ENCODE data around the gene INPP5A. TPM values are rescaled to one million over a fixed set of nuclear protein-coding genes. Genes with fewer than 3 reads are reported as not detected.
A peak's percentile ranks its signal among the peaks of the same experiment; 100 is the strongest.

INPP5A gene
- total RNA-seq, 4 donors from 2014 or later, result 16.9 to 58.2 (median 29.5) TPM

DNA sequence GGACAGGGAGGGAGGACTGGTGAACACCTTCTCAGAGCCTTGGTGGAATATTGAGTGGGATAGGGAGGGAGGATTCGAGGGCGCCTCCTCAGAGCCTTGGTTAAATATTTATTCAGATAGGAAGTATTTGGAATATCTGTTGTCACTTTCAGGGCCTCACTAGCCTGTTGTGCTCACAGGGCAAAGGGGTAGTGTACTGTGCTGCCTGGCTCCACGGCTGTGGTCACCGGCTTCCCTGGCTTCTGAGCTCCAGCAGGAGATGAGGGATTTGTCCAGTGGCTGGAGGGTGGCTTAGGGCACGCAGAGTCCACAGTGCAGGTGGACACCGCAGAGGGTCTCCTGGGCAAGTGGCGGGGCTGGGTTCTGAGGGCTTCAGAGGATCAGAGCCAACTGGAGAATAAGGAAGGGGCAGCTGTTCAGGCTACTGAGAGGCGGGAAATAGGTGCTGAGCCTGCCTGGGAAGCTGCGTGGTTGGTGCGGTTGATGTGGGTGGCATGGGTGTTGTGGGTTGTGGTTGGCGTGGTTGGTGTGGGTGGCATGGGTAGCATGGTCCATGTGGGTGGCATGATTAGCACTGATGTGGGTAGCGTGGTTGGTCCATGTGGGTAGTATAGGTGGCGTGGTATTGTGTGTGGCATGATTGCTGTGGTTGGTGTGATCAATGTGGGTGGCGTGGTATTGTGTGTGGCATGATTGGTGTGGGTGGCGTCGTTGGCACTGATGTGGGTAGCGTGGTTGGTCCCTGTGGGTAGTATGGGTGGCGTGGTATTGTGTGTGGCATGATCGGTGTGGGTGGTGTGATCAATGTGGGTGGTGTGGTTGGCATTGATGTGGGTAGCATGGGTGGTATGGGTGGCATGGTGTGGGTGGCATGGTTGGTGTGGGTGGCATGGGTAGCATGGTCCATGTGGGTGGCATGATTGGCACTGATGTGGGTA is 16.7 kb downstream of the INPP5A start:
- no peaks in the 10 kb centered on the region for H3K27me3 ChIP-seq
- DNase-seq, result no peak
- H3K36me3 ChIP-seq, result no peaks in the 10 kb centered on the region
- no peak for TF ChIP-seq POLR2A (IDR thresholded peaks at IDR 0.05)
- TF ChIP-seq, protein P1, sequence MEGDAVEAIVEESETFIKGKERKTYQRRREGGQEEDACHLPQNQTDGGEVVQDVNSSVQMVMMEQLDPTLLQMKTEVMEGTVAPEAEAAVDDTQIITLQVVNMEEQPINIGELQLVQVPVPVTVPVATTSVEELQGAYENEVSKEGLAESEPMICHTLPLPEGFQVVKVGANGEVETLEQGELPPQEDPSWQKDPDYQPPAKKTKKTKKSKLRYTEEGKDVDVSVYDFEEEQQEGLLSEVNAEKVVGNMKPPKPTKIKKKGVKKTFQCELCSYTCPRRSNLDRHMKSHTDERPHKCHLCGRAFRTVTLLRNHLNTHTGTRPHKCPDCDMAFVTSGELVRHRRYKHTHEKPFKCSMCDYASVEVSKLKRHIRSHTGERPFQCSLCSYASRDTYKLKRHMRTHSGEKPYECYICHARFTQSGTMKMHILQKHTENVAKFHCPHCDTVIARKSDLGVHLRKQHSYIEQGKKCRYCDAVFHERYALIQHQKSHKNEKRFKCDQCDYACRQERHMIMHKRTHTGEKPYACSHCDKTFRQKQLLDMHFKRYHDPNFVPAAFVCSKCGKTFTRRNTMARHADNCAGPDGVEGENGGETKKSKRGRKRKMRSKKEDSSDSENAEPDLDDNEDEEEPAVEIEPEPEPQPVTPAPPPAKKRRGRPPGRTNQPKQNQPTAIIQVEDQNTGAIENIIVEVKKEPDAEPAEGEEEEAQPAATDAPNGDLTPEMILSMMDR (IDR thresholded peaks at IDR 0.05), result no peak
- no peaks in the 10 kb centered on the region for H3K9me3 ChIP-seq
- intact Hi-C loops (cut with DNase I), result no loop called here
- H3K27ac ChIP-seq, result no peak overlapping the region
- no peak overlapping the region for H3K4me3 ChIP-seq
- H3K4me1 ChIP-seq, result peaks cover 4 to 65% (median 5%) of the 10 kb centered on the region in 3 donors
- 88 to 89% methylated on average over 16 to 18 of the region's 19 CpGs for WGBS, 2 donors

DNA sequence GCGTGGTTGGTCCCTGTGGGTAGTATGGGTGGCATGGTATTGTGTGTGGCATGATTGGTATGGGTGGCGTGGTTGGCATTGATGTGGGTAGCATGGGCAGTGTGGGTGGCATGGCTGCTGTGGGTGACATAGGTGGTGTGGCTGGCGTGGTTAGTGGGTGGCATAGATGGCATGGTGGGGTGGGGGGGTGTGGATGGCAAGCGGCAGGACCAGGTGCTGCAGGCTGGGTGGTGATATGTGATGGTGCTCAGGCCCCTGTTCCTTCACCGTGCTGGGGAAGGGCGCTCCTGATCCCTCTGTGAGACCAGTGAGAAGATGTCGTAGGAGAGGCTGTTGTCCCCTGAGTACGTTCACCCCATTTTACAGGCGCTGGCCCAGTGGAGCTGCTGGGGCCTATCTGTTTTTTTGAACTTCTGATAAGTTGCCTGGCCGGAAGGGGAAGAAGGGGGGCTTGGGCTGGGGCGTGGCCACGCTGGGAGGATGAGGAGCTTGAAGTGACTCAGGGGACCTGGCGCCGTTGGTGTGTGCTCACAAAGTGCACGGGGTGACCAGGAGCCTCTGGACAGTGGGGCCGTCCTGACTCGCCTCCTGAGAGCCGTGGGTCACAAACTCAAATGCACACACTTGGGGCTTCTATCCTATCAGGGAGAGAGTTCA is 17.5 kb downstream of the INPP5A start:
- TF ChIP-seq, protein P1 (IDR thresholded peaks at IDR 0.05), result no peak
- TF ChIP-seq POLR2A (IDR thresholded peaks at IDR 0.05), result no peak
- peak overlapping the region in 1 of 4 donors; percentile 3 for H3K27ac ChIP-seq
- no peaks in the 10 kb centered on the region for H3K36me3 ChIP-seq
- peak; percentile 33 for DNase-seq
- H3K27me3 ChIP-seq, result no peaks in the 10 kb centered on the region
- H3K9me3 ChIP-seq, result no peaks in the 10 kb centered on the region
- peaks cover 4 to 69% (median 5%) of the 10 kb centered on the region in 3 donors for H3K4me1 ChIP-seq
- no peak overlapping the region for H3K4me3 ChIP-seq
- intact Hi-C loops (cut with DNase I), result no loop called here
- WGBS, 2 donors, result 70 to 82% methylated on average over 12 to 15 of the region's 18 CpGs

DNA sequence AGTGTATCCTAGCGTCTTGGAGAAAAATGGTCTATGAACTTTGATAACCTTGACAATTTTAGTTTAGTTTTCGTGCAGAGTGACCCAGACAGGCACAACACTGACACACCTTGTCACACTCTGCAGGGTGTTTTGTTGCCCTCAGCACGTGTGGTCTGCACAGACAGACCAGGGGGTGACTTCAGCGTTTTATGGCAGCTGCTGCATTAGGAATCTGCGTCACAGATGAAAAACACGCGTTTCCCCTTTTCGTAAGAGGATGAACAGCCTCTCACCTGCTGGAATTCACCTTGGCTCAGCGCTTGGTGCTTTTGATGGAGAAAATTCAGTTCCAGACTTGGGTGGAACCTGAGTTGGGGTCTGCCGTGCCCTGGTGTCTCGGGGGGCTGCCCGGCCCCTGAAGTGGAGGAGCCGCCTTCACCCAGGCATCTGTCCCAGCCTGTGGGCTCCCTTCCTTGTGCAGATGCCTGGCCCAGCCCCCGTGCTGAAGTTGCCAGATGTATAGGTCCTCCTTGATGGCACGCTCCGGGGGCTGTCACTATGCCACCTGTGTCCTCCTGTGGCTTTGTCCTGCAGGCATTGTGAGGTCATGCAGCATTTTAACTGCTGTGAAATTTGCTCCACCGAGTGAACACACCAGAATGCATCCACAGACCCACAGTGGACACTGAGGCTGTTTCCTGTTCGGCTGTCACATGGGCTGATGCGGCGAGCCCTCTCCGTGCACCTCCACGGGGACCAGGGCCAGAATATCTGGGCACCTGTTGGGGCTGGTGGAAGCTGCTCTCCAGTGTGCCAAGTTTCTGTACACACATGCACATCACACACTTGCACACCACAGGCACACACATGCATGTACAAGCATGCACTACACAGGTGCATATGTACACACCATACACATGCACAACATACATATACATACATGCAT is 18.3 kb downstream of the INPP5A start:
- H3K4me3 ChIP-seq, result no peak overlapping the region
- no peaks in the 10 kb centered on the region for H3K36me3 ChIP-seq
- WGBS, 2 donors, result 77 to 80% methylated on average over 10 to 15 of the region's 22 CpGs
- DNase-seq, result no peak
- H3K9me3 ChIP-seq, result no peaks in the 10 kb centered on the region
- no peak overlapping the region for H3K27ac ChIP-seq
- intact Hi-C loops (cut with DNase I), result no loop called here
- no peaks in the 10 kb centered on the region for H3K27me3 ChIP-seq
- TF ChIP-seq, protein P1 (IDR thresholded peaks at IDR 0.05), result no peak
- TF ChIP-seq POLR2A (IDR thresholded peaks at IDR 0.05), result no peak
- peaks cover 4 to 68% (median 5%) of the 10 kb centered on the region in 3 donors for H3K4me1 ChIP-seq

DNA sequence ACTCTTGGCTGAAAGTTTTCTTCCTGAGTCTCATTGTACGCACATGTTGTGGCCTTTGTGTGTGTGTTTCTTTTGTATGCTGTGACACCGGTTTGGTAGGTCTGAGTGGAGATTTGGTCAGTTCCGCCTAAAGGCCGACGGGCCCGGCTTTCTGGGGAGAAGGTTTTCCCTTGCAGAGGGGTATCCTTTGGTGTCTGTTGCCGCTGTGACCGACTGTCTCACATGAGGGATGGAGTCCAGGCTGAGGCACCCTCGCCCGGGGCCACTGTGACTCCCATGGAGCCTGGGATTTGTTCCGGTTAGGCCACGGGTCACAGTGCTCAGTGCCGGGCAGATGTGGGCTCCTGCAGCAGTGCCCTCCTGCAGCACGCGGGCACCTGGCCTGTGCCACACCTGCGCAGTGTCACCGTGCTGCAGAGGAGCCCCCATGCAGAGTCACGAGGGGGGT is 19.4 kb downstream of the INPP5A start:
- TF ChIP-seq, protein P1 (IDR thresholded peaks at IDR 0.05), result no peak
- no peak for TF ChIP-seq POLR2A (IDR thresholded peaks at IDR 0.05)
- H3K36me3 ChIP-seq, result no peaks in the 10 kb centered on the region
- intact Hi-C loops (cut with DNase I), result no loop called here
- 81 to 87% methylated on average over 5 to 6 of the region's 18 CpGs for WGBS, 2 donors
- no peaks in the 10 kb centered on the region for H3K27me3 ChIP-seq
- no peak overlapping the region for H3K4me3 ChIP-seq
- DNase-seq, result no peak
- peaks cover 0 to 58% (median 5%) of the 10 kb centered on the region in 3 donors for H3K4me1 ChIP-seq
- H3K27ac ChIP-seq, result no peak overlapping the region
- H3K9me3 ChIP-seq, result no peaks in the 10 kb centered on the region
